DMS79 (cell line): Measurements from ENCODE around the gene SNX2.
"Not testable (repeated sequence)": the region's sequence is repeated elsewhere in the genome, so short reads cannot be mapped to it uniquely, and the experiment has no call there.

Experiments
- DNase-seq: peaks from one replicate; lab custom pipeline; 2025; lab: John Stamatoyannopoulos, UW

The SNX2 gene

GRCh38 chr5:122774861-122775549 is at the start of gene SNX2:
Gene SNX2 (plus strand): TSS chr5:122775080. CDS start chr5:122775104, 24 bp downstream.
- peak; percentile 4 for DNase-seq

- DNase-seq: no peak
Measured at GRCh38 chr5:122727112-122727541, 47.8 kb upstream of the SNX2 start.

DNA sequence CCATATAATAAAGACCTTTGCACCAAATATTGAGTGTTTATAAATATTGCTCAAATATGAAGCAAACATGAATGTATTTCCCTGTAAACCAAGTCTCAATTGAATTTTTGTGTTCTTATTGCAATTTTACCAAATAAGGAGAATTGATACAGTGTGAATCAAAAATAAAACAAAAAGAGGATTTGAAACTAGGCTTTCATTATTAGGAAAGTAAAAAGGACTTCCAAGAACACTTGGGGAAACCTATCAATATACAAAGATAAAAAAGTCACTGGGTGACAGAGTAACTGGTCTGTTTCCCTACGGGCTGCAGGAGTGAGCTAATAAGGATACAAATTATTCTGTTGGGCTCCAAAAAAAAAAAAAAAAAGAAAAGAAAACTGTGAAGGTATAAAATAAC is 44.8 kb upstream of the SNX2 start:
- no peak for DNase-seq

- no peak for DNase-seq
Measured at GRCh38 chr5:122730456-122730855, 44.4 kb upstream of the SNX2 start.

- no peak for DNase-seq
Measured at GRCh38 chr5:122736086-122736845, 38.6 kb upstream of the SNX2 start.

GRCh38 chr5:122738088-122738487 is 36.8 kb upstream of the SNX2 start:
- DNase-seq: no peak

GRCh38 chr5:122741681-122742080 is 33.2 kb upstream of the SNX2 start:
- DNase-seq: no peak

DNA sequence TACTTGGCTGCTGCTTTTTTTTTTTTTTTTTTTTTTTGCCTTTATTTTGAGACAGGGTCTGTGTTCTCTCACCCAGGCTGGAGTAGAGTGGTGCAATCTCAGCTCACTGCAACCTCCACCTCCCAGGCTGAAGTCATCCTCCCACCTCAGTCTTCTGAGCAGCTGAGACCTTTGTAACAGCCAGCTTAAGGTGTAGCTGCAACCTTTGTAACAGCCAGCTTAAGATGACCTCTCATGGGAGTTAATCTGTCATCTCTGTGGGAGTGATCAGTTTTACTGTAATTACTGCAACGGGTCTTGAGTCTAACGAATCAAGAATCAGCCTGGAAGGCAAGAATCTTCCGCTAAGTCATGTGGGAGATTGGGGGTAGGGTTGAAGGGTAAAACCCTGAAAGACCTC is 31.6 kb upstream of the SNX2 start:
- DNase-seq: no peak

GRCh38 chr5:122745597-122745996 is 29.3 kb upstream of the SNX2 start:
- no peak for DNase-seq

DNA sequence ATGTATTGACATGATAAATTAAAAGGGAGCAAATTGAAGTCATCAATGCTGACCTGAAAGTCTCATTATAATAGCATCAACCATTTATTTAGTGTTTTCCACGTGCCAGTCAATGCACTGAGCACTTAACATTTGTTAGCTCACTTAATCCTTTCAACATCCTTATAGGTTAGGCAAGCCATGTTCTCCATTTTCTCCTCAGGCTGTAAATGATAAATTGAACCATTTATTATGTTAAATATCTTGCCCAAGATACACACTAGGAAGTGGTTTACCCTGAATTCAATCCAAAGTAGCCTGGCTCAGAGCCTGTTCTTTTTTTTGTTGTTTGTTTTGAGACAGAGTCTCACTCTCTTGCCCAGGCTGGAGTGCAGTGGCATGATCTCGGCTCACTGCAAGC is 25.0 kb upstream of the SNX2 start:
- DNase-seq: no peak

DNA sequence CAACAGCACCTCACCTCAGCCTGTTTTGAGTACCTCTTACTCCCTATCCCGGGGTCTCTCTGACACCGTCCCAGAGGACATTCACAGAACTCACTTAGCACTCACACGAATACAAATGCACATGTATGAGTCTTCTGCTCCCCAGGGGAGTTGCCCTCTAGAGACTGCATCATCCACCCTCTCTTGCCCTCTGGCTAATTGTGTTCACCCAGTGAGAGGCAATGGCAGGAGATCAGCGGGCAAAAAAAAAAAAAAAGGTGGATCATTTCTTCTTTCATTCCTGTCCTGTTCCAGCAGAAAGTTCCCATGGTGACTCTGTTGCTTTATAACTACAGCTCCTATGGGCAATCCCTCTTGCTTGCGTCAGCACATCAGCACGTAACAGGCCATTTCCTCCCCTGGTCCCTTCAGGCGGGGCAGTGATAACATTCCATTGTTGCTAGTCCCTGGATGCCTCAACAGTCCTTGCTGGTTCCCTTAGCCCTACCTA is 23.5 kb upstream of the SNX2 start:
- DNase-seq: no peak

- no peak for DNase-seq
Measured at GRCh38 chr5:122753500-122753899, 21.4 kb upstream of the SNX2 start.

DNA sequence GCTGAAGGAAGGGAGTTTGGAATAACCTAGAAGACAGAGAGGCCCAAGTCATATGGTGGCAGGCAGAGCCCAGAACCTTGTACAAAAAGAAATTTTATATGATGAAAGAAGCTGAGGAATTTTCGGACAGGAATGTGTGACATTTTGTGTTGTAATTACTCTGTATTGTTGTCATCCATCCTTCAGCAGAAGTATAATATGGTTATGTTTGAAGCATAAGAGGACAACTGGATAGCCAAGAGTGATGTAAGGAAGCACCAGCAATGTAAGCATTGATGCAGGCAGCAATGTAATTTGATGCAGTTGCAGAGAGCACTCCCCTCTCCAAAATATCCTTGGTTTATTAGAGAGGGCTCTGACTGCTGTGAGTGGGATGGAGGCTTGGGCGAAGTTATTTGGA is 19.1 kb upstream of the SNX2 start:
- no peak for DNase-seq

- no peak for DNase-seq
Measured at GRCh38 chr5:122756264-122756911, 18.5 kb upstream of the SNX2 start.

DNA sequence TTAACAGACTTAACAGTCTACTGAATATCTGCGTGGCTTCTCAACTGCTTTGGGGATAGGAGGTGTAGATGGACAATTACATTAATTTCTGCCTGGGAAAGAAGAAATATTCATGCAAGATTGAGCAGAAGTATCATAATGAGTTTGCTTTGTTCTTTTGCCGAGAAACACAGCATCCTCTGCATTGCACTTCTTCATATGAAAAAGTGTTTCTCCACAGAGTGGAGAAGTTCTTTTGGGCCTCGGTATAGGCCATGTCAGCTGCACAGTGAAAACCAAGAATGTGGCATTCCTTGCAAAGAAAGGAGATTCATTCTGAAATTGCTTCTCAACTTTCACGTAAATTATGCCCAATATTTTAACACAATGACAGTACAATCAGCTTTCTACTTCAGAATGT is 17.6 kb upstream of the SNX2 start:
- DNase-seq: no peak

- DNase-seq: no peak
Measured at GRCh38 chr5:122759241-122760070, 15.4 kb upstream of the SNX2 start.

- DNase-seq: no peak
Measured at GRCh38 chr5:122760236-122760635, 14.6 kb upstream of the SNX2 start.

DNA sequence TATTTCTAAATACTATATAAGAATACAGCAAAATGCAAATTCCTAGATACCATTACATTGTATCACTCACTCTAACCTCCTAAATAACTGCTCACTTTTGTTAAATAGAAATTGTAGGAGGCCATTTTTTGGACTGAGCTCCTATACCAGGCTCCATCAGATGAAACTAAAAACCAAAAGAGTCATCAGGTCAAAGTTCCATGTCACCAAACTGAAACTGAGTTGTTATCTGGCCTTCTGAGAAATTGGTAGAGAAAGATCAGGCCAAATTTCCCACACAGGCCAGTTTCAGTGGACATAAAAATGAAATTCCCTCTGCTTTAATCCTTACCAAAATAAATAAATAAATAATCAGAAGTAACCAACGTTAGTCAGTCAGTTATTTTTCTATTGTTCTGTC is 13.8 kb upstream of the SNX2 start:
- DNase-seq: no peak

DNA sequence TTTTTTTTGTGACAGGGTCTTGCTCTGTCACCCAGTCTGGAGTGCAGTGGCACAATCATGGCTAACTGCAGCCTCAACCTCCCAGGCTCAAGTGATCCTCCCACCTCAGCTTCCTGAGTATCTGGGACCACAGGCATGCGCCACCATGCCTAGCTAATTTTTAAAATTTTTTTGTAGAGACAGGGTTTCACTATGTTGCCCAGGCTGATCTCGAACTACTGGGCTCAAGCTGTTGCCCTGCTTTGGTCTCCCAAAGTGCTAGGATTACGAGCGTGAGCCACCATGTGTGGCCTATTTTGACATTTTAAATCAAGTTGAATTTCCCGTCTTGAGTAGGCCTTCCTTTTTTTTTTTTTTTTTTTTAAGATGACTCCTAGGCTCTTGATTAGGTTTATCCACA is 13.0 kb upstream of the SNX2 start:
- not testable (repeated sequence) for DNase-seq

DNA sequence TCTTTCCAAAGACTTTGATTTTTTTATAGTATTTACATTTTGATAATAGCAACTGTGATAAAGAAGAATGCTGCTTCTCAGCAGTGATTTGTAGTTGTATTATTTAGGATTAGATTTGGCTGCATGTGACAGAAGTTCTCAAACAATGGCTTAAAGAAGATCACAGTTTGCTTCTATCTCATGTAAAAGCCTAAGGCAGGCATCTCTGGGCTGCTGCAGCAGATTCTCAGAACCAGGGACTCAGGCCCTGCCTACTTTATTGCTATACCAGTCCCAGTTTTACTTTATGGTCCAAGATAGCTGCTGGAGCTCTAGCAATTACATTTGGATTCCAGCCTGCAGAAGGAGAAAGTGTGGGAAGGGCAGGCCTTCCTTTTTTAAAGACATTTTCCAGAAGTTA is 8.8 kb upstream of the SNX2 start:
- DNase-seq: no peak

DNA sequence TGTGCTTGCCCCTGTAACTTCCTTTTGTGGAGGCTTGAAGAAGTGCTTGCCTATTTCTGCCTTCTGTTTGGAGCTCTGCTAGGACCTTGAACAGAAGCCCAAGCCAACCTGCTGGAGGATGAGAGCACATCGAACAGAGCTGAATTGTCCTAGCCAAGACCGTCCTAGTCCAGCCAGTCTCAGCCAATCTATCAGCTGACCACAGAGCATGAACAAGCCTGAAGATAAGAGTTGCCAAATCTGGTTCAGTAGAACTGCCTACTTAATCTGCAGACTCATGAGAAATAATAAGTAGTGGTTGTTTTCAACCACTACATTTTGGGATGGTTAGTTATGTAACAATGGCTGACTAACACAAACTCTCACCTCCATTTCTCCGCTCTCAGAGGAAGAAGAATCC is 4.4 kb upstream of the SNX2 start:
- no peak for DNase-seq

- no peak for DNase-seq
Measured at GRCh38 chr5:122772446-122772845, 2.4 kb upstream of the SNX2 start.
